ENCODE measurements around the gene CPXM2.

GRCh38 chr10:123781956-123782500, 109.6 kb downstream of the CPXM2 start:
- TF ChIP-seq CTCF (IDR thresholded peaks at IDR 0.05; ENCODE audit: insufficient read depth, low read length) (no peak), GABPA (IDR thresholded peaks at IDR 0.05; ENCODE audit: low read depth) (no peak), POLR2AphosphoS5 (IDR thresholded peaks at IDR 0.05; ENCODE audit: low read depth) (no peak), REST (IDR thresholded peaks at IDR 0.05; ENCODE audit: insufficient replicate concordance, low read depth) (no peak), SPI1 (IDR thresholded peaks at IDR 0.05; ENCODE audit: borderline replicate concordance, low read depth) (no peak)
